HG03064 (cell line): ENCODE data around the gene DLEC1.

Experiments
- ATAC-seq: cut with Tn5 transposase; IDR thresholded peaks from one replicate; pipeline ENCODE4 v1.9.1; 2021; ENCODE audit warnings: low read depth; ENCODE audit not compliant: unreplicated experiment

Gene DLEC1

DNA sequence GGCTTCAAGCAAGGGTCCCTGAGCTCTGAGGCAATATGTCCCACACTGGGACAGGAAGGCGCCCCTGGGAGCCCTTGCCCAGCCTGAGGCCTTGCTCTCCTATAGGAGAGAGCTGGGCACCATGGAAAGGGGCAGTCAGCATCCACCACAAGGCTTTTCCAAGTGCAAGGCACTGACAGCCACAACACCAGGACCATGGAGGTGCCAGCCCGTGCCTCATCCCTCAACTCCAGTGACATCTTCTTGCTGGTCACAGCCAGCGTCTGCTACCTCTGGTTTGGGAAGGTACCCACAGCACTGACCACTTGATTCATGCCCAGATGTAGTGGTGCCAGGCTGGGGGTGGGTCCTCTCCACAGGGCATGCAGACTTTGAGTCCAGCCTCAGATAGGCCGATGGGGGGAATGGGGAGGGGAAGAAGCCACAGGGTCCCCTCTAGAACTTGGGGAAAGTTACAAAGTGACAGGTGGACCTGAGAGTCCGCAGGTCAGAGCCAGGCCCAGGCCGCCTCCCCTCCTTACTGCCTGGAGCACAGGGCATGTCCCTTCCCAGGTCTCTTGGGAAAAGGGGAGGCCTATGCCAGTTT lies 36.6 kb upstream of the DLEC1 start:
- no peak for ATAC-seq

DNA sequence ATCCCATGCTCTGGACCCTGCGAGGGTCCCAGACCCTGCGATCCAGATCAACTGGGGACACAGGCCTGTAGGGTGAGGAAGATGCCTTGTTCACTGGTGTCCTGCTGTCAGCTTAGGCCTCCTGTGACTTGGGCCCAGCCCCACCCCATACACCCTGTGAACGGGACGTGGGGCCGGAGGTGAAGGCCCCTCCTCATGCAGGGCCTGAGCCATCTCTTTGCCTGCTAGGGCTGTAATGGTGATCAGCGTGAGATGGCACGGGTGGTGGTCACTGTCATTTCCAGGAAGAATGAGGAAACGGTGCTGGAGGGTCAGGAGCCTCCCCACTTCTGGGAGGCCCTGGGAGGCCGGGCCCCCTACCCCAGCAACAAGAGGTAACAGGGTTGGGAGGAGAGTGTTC lies 36.1 kb upstream of the DLEC1 start:
- ATAC-seq, result no peak

DNA sequence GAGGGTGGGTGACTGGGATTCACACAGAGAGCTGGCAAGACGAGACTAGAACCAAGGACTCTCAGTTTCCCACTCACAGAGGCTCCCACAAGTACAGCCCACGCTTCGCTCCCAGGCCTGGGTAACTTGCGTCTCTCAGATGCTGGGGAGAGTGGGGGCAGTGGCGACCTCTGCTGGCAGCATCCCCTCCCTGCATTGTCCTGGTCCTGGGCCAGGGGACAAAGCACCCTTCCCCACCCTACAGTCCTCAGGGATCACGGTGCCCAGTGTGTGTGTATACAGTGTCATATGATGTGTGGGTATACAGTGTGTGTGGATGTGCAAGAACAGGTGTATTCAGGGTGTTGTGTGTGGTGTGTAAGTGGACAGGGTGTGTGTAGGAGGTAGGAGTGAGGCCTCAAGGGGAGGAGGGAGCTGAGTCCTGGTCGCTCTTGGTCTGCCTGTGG lies 35.6 kb upstream of the DLEC1 start:
- no peak for ATAC-seq

DNA sequence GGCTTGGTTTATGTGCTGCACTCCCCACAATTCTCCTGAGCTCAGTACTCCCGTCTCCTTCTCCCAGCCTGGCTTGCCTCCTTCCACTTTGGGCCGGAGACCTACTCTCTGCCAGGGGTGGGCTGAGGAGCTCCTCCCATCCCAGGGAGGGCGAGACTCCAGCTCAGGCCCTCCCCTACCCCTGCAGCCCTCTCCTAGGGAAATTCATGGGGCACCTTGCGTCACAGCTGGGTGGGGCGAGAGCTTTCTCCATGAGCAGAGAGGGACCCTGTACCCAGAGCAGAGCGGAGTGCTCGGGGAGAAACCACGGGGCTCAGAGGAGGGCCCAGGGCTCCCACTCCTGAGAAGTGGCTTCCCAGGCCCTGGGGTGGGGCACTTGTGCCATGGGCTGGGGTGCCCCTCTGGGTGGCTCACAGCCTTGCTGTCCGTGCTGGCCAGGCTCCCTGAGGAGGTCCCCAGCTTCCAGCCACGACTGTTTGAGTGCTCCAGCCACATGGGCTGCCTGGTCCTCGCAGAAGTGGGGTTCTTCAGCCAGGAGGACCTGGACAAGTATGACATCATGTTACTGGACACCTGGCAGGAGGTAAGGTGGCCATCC lies 35.1 kb upstream of the DLEC1 start:
- ATAC-seq, result no peak

DNA sequence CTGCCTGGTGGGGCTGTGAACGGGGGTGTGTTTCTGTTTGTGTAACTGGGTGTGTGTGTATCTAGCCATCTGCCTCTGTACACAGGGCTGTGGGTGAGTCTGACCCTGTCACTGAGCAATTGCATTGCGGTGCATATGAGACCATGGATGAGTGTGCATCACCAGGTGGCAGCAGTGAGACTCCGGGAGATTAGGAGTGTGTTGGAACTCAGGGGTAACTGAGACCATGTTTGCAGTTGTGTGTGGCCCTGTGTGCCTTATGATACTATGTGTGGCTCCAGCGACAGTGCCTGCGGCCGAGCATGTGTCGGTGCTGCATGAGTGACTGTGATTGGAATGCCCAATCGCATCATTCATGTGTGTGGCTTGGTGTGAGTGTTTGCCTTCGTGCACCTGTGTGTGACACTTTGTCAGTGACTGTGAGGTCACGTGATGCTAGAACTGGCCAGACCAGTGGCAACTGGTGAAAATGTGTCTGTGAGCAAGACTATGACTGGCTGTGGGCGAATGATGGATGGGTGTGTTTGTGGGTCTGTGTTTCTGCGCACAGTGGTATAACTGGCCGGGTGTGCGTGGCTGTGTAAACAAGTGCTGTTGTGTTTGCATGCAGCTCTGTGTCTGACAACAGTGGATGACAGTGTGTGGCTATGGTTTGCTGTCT lies 34.5 kb upstream of the DLEC1 start:
- no peak for ATAC-seq

DNA sequence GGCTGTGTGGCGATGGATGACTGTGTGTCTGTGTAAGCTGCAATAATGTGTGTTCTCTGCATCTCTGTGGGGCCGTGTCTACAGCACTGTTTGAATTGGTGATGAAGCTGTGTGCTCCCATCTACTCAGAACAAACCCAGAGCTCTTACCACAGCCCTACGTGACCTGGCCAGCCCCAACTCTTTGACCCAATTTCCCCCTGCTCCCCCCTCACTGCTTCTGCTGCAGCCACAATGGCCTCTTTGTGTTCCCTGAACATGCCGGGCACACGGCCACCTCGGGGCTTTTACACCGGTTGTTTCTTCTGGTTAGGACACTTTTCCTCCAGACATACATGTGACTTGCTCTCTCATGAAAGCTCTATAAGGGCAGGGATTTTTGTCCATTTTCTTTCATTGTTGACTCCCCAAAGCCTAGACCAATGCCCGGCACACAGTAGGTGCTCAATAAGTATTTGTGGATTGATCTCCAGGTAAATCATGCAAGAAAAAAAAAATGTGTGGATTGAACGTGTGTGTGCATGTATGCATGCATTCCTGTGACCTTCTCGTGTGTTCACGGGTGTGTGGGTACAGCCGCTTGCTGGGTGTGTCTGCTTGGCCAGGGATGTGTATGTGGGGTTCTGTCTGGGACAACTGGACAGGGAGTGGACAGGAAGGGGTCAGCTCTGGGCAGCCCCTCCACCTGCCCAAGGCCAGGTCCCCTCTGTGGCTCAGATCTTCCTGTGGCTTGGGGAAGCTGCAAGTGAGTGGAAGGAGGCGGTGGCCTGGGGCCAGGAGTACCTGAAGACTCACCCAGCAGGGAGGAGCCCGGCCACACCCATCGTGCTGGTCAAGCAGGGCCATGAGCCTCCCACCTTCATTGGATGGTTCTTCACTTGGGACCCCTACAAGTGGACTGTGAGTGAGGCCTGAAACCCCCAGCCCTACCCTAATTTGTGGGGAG lies 33.7 kb upstream of the DLEC1 start:
- ATAC-seq, result no peak

DNA sequence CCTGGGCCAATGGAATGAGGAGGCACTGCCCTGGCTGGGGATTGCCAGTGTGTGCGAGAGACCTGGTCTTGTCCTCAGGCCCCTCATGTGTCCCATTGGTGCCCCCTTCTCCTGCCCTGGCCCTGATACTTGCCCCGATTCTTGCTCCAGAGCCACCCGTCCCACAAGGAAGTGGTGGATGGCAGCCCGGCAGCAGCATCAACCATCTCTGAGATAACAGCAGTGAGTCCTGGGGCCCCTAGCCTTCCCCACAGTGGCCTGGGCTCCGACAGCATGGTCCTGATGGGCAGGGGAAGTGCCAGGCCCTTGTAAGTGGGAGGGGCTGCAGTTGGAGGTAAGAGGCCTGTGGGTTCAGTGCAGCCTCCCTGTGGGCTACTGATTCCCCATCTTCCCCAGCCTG lies 33.0 kb upstream of the DLEC1 start:
- no peak for ATAC-seq

DNA sequence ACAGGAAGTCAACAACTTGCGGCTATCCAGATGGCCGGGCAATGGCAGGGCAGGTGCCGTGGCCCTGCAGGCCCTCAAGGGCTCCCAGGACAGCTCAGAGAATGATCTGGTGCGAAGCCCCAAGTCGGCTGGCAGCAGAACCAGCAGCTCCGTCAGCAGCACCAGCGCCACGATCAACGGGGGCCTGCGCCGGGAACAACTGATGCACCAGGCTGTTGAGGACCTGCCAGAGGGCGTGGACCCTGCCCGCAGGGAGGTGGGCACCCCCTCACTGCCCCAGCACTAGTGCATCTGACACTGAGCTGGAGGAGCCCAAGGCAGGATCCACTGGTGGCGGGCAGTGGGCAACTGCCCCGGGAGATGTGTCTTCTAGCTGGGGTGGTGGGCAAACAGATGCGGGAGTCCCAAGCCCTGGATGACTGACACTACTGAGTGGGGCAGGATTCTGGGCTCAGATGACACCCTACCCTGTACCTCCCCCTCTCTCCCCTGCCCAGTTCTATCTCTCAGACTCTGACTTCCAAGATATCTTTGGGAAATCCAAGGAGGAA lies 32.5 kb upstream of the DLEC1 start:
- ATAC-seq, result no peak

DNA sequence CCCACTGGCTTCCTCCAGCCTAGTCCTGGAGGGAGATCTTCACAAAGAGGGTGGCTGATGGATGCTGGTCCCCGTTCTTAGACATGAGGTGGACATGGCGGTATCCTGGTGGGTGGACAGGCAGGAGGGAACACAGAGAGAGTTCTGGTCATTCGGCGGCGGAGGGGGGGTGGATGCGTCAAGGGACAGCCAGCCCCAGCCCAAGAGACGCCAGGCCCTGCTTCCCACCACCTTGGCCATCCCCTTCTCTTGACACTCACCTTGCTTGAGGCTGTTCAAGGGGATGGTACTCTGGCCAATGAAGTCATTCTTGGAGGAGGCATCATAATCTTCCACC lies 31.3 kb upstream of the DLEC1 start:
- ATAC-seq, result no peak

DNA sequence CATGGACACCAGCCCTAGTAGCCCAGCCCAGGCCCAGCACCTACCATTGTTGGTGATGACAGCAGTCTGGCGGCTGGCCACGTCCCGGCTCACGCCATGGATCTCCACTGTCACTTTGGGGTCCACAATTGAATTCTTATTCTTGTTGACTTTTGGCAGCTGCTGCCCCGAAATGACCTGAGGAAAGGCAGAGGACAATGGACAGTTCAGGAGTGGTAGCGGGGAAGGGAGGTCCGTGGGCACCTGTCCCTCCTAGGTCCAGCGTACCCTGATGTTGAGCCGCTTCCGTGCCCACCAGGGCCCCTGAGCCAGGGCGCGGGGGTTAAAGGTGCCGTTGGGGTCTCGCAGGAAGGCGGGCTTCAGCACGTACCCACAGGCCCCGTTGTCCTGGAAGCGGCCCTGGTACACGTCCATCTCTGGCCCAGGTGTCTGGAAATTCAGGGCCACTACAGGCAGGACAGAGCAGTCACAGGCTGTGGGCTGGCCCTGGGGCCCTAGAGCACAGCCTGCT lies 30.8 kb upstream of the DLEC1 start:
- no peak for ATAC-seq

DNA sequence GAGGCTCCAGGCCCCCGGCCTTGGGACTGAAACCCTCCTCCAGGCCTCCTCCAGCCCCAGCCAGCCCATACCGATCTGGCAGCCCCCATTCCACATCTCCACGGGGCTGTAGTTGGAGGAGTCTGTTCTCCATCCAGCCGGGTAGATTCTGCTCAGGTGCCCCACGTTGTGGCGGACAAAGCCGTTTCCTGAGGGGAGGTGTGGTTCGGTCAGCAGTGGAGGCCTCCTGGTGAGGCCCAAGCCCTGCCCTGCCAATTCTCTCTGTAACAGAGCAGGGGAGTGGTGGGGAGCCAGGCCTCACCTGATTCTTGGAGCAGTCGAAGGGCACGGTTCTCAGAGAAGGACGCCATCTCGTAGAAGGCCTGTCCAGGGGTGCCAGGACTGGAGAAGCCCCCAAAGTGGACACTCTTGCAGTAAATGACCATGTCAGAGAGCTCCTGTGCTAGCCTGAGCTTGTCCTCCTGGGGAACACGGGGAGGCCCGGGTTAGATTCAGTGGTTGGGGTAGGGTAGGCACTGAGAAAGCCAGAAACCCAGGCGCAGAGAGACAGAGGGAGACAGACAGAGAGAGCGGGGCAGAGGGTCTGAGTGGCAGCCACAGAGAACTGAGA lies 29.9 kb upstream of the DLEC1 start:
- ATAC-seq, result no peak

DNA sequence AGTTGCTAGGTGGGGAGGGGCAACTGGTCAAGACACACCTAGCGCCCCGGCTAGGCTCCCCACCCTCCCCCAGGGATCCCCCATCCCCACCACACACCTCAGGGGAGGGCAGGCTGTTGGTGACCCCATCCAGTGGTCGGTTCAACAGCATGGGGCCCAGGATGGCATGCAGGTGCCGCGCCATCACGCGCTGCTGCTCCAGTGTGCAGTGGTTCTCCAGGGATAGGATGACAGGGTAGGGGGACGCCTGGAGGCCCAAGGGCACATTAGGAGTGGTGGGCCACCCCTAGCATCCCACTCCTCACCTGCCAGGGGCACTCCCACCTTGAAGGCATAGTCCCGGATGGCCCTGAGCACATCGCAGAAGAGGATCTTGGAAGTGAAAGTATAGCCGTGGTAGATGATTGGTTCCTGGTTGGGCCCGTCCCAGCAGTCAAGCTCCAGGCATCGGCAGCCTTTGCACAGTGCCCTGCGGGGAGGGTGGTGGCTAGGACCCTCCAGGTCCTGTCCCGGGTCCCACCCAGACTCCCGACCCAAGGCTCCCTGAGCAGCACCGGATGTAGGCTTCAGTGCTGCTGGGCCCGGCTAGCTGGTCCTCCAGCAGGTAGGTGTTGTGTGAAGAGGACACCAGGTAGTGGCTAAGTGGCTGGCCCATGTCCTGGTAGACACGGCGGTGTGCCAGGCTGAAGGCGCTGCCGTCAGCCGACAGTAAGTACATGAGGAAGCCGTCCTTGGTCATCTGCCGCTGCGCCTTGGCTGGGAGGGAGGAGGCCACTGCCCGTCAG lies 29.0 kb upstream of the DLEC1 start:
- no peak for ATAC-seq

DNA sequence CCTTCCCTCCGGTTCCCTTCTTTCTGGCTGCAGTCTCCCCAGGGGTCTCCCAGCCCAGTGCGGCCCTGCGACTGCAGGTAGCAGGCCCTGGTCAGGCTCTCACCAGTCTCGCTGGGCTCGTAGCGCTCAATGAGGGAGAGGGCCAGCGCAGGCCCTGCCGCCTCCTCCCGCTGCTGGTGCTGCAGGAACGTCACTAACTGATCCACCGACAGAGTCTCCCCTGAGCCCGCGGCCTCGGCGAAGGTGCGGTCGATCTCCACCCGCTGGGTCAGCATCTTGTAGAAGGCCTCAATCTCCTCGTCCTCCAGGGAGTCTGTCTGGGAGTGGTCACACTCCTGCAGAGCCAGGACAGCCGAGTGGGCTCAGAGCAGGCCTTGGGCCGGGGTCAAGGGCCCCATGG lies 27.9 kb upstream of the DLEC1 start:
- no peak for ATAC-seq

DNA sequence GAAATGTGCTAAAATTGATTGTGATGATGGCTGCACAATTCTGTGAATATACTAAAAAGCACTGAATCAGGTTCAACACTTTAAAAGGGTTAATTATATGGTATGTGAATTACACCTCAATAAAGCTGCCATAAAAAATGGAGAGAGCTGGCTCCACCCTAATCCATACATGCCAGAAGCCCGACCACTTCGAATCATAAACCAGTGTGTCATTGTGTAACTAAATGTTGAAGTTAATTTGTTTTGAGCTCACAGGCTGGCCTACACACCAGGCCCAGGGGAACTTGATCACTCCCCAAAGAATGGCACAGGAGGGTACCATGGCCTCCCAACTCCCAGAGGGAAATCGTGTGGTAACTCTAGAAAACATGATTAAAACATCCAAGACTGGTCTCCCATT lies 23.5 kb upstream of the DLEC1 start:
- no peak for ATAC-seq

DNA sequence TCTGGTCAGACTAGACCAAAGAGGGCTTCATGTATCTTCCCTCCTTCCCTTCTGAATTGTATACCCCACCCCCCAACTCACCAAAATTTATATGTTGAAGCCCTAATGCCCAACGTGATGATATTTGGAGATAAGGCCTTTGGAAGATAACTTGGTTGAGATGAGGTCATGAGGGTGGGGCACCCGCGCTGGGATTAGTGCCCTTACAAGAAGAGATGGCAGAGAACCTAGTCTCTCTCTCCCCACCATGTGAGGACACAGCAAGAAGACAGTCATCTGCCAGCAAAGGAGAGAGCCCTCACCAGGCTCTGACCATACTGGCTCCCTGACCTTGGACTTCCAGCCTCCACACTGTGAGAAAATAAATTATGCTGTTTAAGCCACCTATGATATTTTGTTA lies 23.0 kb upstream of the DLEC1 start:
- ATAC-seq, result no peak

DNA sequence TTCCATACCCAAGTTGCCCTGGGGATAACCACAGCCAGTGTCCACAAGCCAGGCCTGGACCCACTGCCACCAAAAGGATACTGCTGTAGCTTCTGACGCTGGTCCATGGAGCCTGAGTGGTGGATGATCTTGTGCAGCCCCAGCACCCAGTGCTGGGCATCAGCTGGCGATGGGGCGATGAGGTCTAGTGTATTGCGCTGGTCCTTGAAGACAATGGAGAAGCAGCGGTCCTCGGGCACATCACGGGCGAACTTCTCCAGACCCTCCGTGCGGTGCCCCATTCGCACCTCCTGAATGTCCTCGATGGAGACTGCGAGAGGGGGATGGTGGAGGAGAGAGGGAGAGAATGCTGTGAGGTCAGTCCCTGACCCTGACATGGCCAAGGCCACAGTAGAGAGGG lies 22.6 kb upstream of the DLEC1 start:
- ATAC-seq, result no peak

DNA sequence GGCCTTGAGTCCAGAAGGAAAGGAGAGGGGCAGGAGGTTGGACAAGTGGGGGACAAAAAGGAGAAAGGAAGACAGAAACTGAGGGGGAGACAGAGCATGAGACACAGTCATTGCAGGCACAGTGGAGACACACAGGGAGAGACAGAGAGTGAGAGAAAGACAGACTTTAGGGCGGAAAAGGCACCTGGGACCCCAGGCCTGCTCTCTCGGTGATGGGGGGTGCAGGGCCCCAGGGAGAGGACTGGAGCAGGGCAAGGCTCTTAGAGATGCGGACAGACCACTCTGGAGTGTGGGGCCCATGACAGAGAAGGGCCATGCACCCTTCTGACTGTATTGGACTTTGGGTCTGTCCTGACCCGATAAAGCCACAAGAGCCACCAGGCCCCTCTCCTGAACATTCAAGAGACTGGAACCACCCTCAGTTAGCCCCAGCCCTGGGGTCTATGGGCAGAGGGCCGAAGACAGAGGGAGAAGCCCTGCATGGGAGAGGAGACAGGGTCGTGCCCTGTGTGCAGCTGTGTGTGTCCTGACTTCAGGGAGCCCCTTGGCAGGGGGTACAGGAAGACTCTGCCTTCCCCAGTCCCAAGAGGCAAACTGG lies 22.1 kb upstream of the DLEC1 start:
- no peak for ATAC-seq

DNA sequence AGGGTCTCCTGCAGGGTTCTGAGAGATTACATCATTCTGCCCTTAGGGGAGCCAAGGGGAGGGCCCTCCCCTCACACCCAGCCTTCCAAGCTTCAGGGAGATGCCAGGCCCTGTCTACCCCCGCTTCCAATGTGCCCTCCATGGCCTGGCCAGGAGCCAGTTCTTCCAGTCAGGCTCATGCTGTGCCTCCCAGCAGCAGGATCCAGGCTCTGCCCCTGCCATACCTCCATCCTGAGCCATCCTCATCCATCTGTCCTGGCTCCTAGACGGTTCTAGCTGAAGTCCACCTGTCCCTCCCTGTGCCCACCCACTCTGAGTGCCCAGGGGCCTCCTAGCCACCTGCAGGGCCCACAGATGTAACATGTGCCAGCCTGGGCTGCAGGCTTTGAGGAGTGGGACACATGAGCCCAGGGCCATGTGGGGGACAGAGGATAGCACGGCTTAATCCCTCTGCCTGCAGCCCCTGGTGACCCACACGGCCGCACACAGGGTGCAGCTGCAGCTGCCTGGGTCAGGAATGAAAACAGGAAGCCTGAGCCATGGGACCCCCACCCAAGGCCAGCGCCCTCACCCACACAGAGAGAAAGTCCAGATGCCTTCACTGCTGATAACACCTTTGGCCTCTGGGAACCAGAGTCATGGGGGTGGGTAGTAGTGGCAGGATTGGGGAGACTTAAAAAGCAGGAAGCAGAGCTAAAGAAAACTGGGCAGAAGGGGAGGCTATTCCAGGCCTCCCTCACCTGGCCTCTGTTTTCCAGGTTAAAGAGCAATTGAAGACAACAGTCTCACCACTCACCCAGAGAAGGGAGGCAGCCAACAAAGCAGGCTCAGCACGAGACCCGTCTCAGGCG lies 21.3 kb upstream of the DLEC1 start:
- no peak for ATAC-seq
